Hepatocyte (in vitro differentiated cells): Measurements from ENCODE around the gene GPR149. TPM values are rescaled to one million over a fixed set of nuclear protein-coding genes. Genes with fewer than 3 reads are reported as not detected.

ENCODE experiments used
- DNase-seq: peaks from one replicate; pipeline ENCODE4 v3.0.0-alpha.2; 2016; ENCODE audit warnings: low spot score
- H2AFZ ChIP-seq: fragments of 200-600 bp; sonication (generic); 2 replicates; pipeline ENCODE4 v1.6.0; 2016; ENCODE audit warnings: antibody characterized with exemption, mild to moderate bottlenecking
- H3K27ac ChIP-seq: fragments of 200-600 bp; sonication (generic); 2 replicates; pipeline ENCODE4 v1.5.1; 2016; ENCODE audit warnings: mild to moderate bottlenecking
- H3K27me3 ChIP-seq: fragments of 200-600 bp; sonication (generic); 2 replicates; pipeline ENCODE4 v1.6.1; 2016
- H3K36me3 ChIP-seq: fragments of 200-600 bp; sonication (generic); replicated peaks from 2 replicates; pipeline ENCODE4 v1.5.1; 2016; ENCODE audit warnings: low read depth; ENCODE audit not compliant: insufficient read depth
- H3K4me1 ChIP-seq: fragments of 200-600 bp; sonication (generic); 2 replicates; pipeline ENCODE4 v1.5.1; 2016; ENCODE audit warnings: mild to moderate bottlenecking, moderate library complexity; ENCODE audit not compliant: insufficient read depth
- H3K4me2 ChIP-seq: fragments of 200-600 bp; sonication (generic); 2 replicates; pipeline ENCODE4 v1.6.0; 2016
- H3K4me3 ChIP-seq: fragments of 200-600 bp; sonication (generic); 2 replicates; pipeline ENCODE4 v1.5.1; 2016; ENCODE audit warnings: mild to moderate bottlenecking
- H3K79me2 ChIP-seq: fragments of 200-600 bp; sonication (generic); 2 replicates; pipeline ENCODE4 v1.6.0; 2017; ENCODE audit warnings: mild to moderate bottlenecking
- H3K9me2 ChIP-seq: fragments of 200-600 bp; sonication (generic); replicated peaks from 2 replicates; pipeline ENCODE4 v1.6.0; 2017; ENCODE audit warnings: mild to moderate bottlenecking; ENCODE audit not compliant: insufficient read depth
- H3K9me3 ChIP-seq: fragments of 200-600 bp; sonication (generic); 2 replicates; pipeline ENCODE4 v1.5.1; 2016; ENCODE audit warnings: low read depth, mild to moderate bottlenecking
- H4K20me1 ChIP-seq: fragments of 200-600 bp; sonication (generic); 2 replicates; pipeline ENCODE4 v1.6.0; 2016; ENCODE audit warnings: mild to moderate bottlenecking; ENCODE audit not compliant: insufficient read depth, poor library complexity, severe bottlenecking
- CTCF ChIP-seq: fragments of 200-600 bp; sonication (generic); IDR thresholded peaks from 2 replicates; pipeline ENCODE4 v1.5.1; 2016; ENCODE audit warnings: antibody characterized with exemption, mild to moderate bottlenecking; ENCODE audit not compliant: poor library complexity
- EZH2 ChIP-seq: fragments of 200-600 bp; sonication (generic); IDR thresholded peaks from 2 replicates; pipeline ENCODE4 v1.6.1; 2016; ENCODE audit warnings: antibody characterized with exemption, mild to moderate bottlenecking, borderline replicate concordance
- EZH2phosphoT487 ChIP-seq: fragments of 200-600 bp; sonication (generic); IDR thresholded peaks from one replicate; pipeline ENCODE4 v1.6.1; 2018; ENCODE audit warnings: antibody characterized with exemption, mild to moderate bottlenecking, low read depth, moderate library complexity; ENCODE audit not compliant: unreplicated experiment, severe bottlenecking
- WGBS: methylation state at CpG from one replicate; pipeline ENCODE4 v1.1.6; 2016; ENCODE audit warnings: low lambda C conversion rate; ENCODE audit errors: missing lambda C conversion rate; 5-methylcytosine and 5-hydroxymethylcytosine counted together
- polyA plus RNA-seq: library from polyadenylated mRNA; unstranded; fragments of >200 nt; fragmentation: Nextera tagmentation; extraction: Ambion mirVana; gene quantifications from 2 replicates; pipeline ENCODE4 v1.2.1, GENCODE V29; 2016
- small RNA-seq: library from RNA; depleted of rRNA; stranded (forward); fragments of <200 nt; gene quantifications from one replicate; pipeline ENCODE3, GENCODE V24; 2014
- total RNA-seq: library from RNA; depleted of rRNA; stranded (reverse); fragments of >200 nt; gene quantifications from 2 replicates; pipeline ENCODE4 v1.2.3, GENCODE V29; 2014

Gene GPR149
- total and polyA plus RNA-seq, 2 experiments from 2014 or later = not detected

- H3K36me3 ChIP-seq = peaks cover 3% of the 10 kb centered on the region
- WGBS = 73% methylated on average over 3 of the region's 3 CpGs
Observed at GRCh38 chr3:154301561-154301960, 128.4 kb downstream of the GPR149 start.

GRCh38 chr3:154294016-154294415 is 136.0 kb downstream of the GPR149 start:
- TF ChIP-seq EZH2 (no peak), CTCF (no peak), EZH2phosphoT487 (no peak)
- H3K4me2 ChIP-seq = no peak overlapping the region
- H4K20me1 ChIP-seq = peaks cover 3% of the 10 kb centered on the region
- no peak overlapping the region for H2AFZ ChIP-seq
- H3K4me3 ChIP-seq = no peak overlapping the region
- H3K79me2 ChIP-seq = peaks cover 3% of the 10 kb centered on the region
- H3K9me3 ChIP-seq = no peaks in the 10 kb centered on the region
- no peaks in the 10 kb centered on the region for H3K36me3 ChIP-seq
- H3K27me3 ChIP-seq = no peaks in the 10 kb centered on the region
- H3K9me2 ChIP-seq = no peaks in the 10 kb centered on the region
- H3K27ac ChIP-seq = no peak overlapping the region
- WGBS = 95% methylated on average over 2 of the region's 2 CpGs
- no peak for DNase-seq
- no peaks in the 10 kb centered on the region for H3K4me1 ChIP-seq

More at GRCh38 chr3:154301561-154301960, 128.4 kb downstream of the GPR149 start:
- Histone ChIP-seq H3K9me3 (no peaks in the 10 kb centered on the region), H4K20me1 (peaks cover 3% of the 10 kb centered on the region), H3K9me2 (no peaks in the 10 kb centered on the region), H3K4me1 (no peaks in the 10 kb centered on the region), H3K4me3 (no peak overlapping the region), H3K27ac (no peak overlapping the region), H2AFZ (no peak overlapping the region), H3K27me3 (no peaks in the 10 kb centered on the region), H3K4me2 (no peak overlapping the region), H3K79me2 (no peaks in the 10 kb centered on the region)
- no peak for TF ChIP-seq EZH2phosphoT487
- TF ChIP-seq EZH2 = no peak
- no peak for TF ChIP-seq CTCF
- DNase-seq = no peak

GRCh38 chr3:154290187-154290586 is 139.8 kb downstream of the GPR149 start:
- DNase-seq = no peak
- Histone ChIP-seq H4K20me1 (no peaks in the 10 kb centered on the region), H3K79me2 (no peaks in the 10 kb centered on the region)

More at GRCh38 chr3:154290187-154290586, 139.8 kb downstream of the GPR149 start:
- no peak overlapping the region for H2AFZ ChIP-seq
- TF ChIP-seq EZH2 = no peak
- TF ChIP-seq EZH2phosphoT487 = no peak
- no peak for TF ChIP-seq CTCF
- H3K36me3 ChIP-seq = no peaks in the 10 kb centered on the region
- no peaks in the 10 kb centered on the region for H3K9me3 ChIP-seq
- H3K9me2 ChIP-seq = no peaks in the 10 kb centered on the region
- H3K27me3 ChIP-seq = no peaks in the 10 kb centered on the region
- 97% methylated on average over 5 of the region's 5 CpGs for WGBS
- H3K27ac ChIP-seq = no peak overlapping the region
- H3K4me3 ChIP-seq = no peak overlapping the region
- no peaks in the 10 kb centered on the region for H3K4me1 ChIP-seq
- no peak overlapping the region for H3K4me2 ChIP-seq

Small RNA genes lying within 50 kb of the gene (small RNA-seq; reads per million reads assigned to genes)
- not detected for gene RF01210

Other genes starting within 250 kb of the GPR149 start
- gene DHX36, start 105.7 kb downstream of the GPR149 start, total RNA-seq = 52.4 and 60.9 TPM in 2 replicates
- 29.6 and 33.9 TPM in 2 replicates for gene DHX36, start 105.7 kb downstream of the GPR149 start, polyA plus RNA-seq